ENCODE data around the gene ZEB1.
"Not testable (repeated sequence)": the region's sequence is repeated elsewhere in the genome, so short reads cannot be mapped to it uniquely, and the experiment has no call there.

Gene ZEB1

DNA sequence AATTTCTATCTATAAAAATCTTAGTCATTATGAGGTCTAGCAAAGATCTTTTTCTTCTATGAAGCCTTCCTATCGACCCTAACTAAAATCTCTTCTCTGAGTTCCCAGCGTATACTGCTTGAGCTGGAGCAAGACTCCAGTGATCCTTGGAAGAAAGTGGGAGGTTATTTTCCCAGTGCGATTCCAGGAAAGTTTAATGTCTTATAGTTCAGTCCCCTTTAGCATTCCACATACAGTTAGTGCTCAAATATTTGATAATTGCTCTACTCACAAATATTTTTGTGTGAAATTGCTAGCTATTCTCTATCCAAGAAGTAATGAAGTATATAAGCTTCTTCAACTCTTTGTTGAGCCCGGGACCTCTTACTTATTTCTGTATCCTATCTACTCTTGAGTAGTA lies 47.7 kb downstream of the ZEB1 start:
- DNase-seq (ENCODE audit: low read depth in 2 of 2): no peak

GRCh38 chr10:31368724-31369123 lies 49.7 kb downstream of the ZEB1 start:
- no peak for DNase-seq (ENCODE audit: low read depth in 2 of 2)

DNA sequence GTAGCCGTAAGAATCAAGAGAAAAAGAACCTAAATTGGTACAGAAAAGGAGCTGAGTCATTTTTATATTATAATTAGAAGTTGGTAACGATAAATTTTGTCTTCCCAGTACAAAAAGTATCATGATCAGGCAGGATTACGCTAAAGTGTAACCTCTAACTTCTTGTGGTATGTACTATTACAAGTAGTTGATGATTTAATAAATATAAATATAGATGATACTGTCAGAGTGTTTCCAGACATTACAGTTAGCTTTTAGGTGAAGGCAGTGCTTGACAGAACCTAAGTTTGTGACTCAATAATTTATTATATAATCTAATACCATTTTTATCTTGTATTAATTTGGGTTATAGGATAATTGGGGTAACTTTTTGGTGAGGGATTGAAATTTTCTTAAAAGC lies 53.4 kb downstream of the ZEB1 start:
- DNase-seq (ENCODE audit: low read depth in 2 of 2): no peak

DNA sequence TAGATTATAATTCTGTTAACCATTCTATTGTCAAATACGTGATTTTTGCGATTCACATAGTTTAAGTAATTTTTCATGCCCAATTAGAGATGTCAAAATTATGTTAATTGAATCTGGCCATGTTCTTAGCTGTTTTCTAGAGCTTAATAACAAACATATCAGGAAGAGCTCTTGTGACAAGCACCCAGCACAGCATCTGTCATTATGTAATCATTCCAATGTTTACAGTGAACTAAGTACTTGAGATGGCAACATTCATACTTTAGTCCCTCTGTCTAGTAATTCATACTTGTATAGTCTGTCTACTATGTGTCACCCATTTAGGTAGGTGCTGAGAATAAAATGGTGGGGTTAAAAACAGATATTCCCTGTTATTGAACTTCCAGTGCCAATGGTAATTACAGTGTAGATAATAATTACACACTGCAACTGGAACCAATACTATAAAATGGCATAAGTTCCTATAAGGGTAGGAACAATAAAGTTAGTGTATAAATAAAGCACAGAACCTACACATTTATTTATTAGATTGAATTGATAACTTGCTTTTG lies 55.2 kb downstream of the ZEB1 start:
- no peak for DNase-seq (ENCODE audit: low read depth in 2 of 2)

DNA sequence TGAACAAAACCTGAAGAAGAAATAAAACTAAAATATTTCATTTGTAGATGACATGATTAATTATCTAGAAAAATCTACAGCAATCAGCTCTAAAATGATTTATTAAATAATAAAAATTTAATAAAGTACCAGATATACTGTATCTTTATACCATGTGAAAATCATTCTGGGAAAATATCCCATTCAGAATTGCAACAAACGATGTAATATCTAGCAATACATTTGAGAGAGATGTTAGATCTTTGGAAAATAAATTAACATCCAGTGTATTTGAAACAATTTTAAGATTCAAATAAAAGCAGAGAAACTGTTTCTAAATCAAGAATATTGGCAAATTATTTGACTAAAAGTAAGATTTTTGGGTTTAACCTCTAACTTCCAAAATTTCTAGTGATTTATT lies 62.2 kb downstream of the ZEB1 start:
- no peak for DNase-seq (ENCODE audit: low read depth in 2 of 2)

GRCh38 chr10:31381766-31382316 lies 62.8 kb downstream of the ZEB1 start:
- no peak for DNase-seq (ENCODE audit: low read depth in 2 of 2)

GRCh38 chr10:31383810-31384588 lies 65.0 kb downstream of the ZEB1 start:
- no peak for DNase-seq (ENCODE audit: low read depth in 2 of 2)

DNA sequence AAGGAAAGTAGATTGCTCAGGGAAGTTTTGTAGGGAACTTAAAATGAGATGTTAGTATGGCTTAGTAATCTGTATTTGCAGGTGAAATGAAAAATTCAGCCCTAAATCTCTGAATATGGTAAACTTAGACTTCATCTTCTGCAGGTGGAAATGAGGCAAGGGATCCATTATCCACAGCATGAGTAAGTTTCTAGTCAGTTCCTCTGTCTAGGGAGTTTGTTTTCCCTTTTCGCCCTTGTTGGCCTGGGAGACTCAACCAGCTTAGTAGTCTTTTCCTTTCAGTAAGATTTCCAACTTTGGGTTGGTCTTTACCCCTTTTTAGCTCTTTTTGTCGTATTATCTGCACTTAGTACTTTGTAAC lies 65.6 kb downstream of the ZEB1 start:
- DNase-seq (ENCODE audit: low read depth in 2 of 2): no peak

DNA sequence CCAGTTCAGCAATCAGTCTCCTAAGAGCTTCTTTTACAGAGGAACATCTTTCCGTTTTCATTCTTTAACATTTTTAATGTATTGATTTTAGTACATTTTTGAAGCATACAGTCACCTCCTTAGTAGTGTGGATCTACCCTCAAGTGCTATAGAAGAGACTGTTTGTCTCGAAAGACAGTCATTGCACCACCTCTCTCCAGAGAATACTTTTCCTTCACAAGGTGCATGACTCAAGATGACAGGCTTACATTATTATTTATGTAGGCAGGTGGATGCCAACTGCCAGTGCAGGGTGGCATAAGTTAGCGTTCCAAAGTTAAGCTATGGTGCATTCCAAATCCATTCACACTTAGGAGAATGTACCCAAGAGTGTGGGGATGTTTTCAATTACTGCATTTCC lies 71.8 kb downstream of the ZEB1 start:
- no peak for DNase-seq (ENCODE audit: low read depth in 2 of 2)

DNA sequence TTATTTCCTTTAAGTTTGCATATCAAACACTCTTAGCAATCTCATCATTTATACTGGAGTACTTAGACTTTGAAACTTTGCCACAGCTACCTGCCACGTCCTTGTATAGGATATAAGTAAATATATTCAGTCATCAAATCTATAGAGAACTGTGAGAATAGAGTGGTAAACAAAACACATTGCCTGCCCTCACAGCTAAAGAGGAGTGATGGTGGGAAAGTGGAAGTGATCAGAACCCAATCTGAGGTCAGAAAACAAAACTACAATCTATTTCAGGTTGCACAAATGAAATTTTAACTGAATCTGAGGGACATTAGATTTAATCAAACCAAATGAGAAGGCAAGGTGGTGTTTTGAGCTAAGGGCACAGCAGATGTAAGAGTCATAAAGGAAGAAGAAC lies 74.8 kb downstream of the ZEB1 start:
- DNase-seq (ENCODE audit: low read depth in 2 of 2): no peak

DNA sequence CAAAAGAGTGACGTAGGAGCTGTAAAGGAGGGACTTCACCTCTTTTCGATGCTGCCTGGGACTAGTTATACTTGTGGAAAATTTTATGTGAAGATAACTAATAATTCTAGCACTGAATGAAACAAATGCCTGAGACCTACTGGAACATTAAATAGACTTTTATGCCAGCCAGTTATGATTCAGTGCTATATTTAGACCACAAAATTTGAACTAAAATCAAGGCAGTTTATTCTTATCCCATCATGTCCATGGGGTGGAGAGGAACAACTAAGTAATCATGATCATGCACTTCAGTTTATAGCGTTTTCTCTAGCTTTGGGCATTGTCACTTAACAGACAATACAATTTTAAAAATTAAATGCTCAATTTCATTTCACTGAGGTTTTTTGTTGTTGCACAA lies 76.7 kb downstream of the ZEB1 start:
- no peak for DNase-seq (ENCODE audit: low read depth in 2 of 2)

GRCh38 chr10:31396376-31396775 lies 77.4 kb downstream of the ZEB1 start:
- no peak for DNase-seq (ENCODE audit: low read depth in 2 of 2)

- DNase-seq (ENCODE audit: low read depth in 2 of 2): no peak
Observed at GRCh38 chr10:31397852-31398251, 78.8 kb downstream of the ZEB1 start.

DNA sequence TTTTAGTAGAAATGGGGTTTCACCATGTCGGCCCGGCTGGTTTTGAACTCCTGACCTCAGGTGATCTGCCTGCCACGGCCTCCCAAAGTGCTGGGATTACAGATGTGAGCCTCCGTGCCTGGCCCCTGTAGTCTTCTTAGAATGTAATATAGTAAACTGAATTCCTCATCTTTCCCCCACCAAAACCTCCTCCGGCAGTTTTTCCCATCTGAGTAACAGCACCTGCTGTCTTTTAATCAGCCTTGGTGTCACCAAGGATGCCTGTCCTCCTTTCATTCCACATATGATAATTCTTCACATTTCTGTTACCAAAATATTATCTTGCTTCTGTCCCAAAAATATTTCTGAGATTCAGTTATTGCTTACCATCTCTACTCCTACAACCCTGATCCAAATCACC lies 80.2 kb downstream of the ZEB1 start:
- DNase-seq (ENCODE audit: low read depth in 2 of 2): no peak

- no peak for DNase-seq (ENCODE audit: low read depth in 2 of 2)
Observed at GRCh38 chr10:31399631-31400030, 80.6 kb downstream of the ZEB1 start.

GRCh38 chr10:31401287-31401686 lies 82.3 kb downstream of the ZEB1 start:
- no peak for DNase-seq (ENCODE audit: low read depth in 2 of 2)

DNA sequence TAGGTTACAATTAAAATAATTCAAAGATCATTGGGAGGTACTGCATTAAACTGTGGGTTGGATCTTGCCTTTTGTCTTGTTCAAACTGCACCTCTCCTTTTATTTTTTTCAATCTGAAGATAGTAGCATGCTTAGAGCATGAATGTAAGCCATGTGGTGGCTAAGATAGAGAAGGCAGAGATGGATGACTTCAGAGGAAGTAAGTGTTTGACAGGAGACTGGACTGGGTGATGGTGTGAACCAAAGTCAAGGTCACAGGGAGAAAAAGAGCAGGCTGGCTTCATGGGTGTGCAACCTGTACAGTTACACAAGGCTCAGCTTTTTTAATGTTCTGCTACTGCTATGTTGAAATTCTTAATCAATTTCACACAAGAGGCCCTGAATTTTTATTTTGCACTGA lies 85.6 kb downstream of the ZEB1 start:
- DNase-seq (ENCODE audit: low read depth in 2 of 2): no peak

- not testable (repeated sequence) for DNase-seq (ENCODE audit: low read depth in 2 of 2)
Observed at GRCh38 chr10:31405829-31406228, 86.8 kb downstream of the ZEB1 start.

DNA sequence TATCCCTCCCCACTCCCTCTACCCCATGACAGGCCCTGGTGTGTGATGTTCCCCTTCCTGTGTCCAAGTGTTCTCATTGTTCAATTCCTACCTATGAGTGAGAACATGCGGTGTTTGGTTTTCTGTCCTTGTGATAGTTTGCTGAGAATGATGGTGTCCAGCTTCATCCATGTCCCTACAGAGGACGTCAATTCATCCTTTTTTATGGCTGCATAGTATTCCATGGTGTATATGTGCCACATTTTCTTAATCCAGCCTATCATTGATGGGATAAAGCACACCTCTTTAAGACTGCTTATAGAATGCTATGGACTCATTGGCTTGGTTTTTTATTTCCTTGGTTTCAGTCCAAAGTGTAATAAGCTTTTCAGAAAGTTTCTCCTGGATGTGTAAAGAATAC lies 93.4 kb downstream of the ZEB1 start:
- not testable (repeated sequence) for DNase-seq (ENCODE audit: low read depth in 2 of 2)

- no peak for DNase-seq (ENCODE audit: low read depth in 2 of 2)
Observed at GRCh38 chr10:31413325-31413724, 94.3 kb downstream of the ZEB1 start.

DNA sequence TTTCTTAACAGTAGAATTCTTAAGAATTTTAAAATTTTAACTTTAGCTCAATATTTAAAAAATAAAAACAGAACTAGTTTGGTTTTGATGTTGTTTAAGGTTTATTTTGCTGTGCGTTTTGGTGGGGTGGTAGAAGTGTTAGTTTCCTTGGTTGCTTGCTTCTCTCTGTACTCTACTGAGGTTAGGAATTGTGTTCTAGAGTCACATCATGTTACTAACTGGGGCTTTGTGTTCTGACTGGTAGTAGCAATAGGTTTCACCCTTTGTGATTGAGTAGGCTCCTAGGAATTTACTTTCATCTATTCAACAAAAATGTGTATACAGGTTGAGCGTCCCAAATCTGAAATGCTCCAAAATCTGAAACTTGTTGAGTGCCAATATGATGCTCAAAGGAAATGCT lies 99.5 kb downstream of the ZEB1 start:
- DNase-seq (ENCODE audit: low read depth in 2 of 2): no peak

DNA sequence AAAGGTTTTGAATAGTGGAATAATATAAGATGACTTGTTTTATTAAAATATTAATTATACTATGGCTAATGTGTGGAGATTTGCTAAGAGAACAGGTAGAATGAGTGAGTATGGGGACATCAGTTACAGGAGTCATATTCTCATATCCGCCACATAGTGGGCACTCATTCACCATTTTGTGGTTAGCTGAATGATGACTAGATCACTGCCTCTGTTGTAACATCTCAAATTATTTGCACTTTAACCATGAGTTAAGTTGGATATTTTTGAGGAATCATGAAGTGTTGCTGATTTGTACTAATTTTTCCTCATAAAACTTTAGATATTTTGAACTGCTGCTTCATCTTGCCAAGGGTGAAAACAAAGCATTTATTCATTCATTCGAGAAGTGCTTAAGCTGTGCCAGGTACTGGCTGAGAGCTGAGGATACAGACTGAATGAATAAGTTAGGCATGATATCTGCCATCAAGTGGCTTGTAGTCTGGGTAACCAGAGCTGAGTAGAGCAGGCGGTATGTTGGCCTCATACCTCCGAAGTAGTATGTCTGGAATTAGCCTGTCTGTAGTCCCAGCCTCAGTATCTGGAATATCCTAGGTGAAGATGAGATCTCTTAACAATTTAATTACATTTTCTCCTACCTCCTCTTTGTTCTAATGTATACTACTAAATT lies 100.5 kb downstream of the ZEB1 start:
- no peak for DNase-seq (ENCODE audit: low read depth in 2 of 2)

DNA sequence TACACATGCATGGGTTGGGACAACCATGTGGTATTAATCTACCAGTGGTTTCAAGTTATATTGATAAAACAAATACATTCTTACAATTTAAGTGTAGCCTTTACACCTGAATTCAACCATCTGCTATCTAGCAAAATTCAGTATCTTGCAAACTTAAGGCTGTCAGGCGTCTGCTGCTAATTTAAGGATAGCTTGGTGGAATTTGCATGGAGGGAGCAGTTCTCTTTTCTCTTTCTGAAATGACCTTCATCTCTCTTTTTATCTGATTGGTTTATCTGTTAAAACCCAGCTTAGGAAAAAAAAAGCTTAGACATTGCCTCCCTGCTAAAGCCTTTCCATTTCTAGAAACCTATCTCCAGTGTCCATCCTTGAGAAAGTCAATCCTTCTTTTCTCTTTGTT lies 102.3 kb downstream of the ZEB1 start:
- no peak for DNase-seq (ENCODE audit: low read depth in 2 of 2)

Measured in stimulated activated CD8-positive, alpha-beta memory T cell treated with anti-CD3 and anti-CD28 coated beads, Interleukin-7, amount 100 ng/mL, for 1 hour (primary cell).